ENCODE data around the gene LGALS4.

DNA sequence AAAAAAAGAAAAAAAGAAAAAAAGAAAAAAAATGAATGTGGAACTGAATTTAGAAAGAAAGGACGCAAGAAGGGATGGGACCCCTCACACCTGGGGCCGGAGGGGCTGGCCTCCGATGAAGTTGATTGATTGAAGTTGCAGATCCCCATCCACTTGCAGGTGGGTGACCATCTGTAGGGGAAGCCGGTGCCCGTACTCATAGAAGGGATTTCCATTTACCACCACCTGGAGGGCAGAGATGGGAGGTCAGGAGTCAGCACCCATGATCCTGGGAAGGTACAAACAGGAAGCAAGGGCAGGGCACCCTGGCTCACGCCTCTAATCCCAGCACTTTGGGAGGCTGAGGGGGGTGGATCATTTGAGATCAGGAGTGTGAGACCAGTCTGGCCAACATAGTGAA is 6.4 kb downstream of the LGALS4 start:
- TF ChIP-seq EZH2 (IDR thresholded peaks at IDR 0.05; ENCODE audit: borderline replicate concordance, low read length), result no peak
- TF ChIP-seq, protein P1, sequence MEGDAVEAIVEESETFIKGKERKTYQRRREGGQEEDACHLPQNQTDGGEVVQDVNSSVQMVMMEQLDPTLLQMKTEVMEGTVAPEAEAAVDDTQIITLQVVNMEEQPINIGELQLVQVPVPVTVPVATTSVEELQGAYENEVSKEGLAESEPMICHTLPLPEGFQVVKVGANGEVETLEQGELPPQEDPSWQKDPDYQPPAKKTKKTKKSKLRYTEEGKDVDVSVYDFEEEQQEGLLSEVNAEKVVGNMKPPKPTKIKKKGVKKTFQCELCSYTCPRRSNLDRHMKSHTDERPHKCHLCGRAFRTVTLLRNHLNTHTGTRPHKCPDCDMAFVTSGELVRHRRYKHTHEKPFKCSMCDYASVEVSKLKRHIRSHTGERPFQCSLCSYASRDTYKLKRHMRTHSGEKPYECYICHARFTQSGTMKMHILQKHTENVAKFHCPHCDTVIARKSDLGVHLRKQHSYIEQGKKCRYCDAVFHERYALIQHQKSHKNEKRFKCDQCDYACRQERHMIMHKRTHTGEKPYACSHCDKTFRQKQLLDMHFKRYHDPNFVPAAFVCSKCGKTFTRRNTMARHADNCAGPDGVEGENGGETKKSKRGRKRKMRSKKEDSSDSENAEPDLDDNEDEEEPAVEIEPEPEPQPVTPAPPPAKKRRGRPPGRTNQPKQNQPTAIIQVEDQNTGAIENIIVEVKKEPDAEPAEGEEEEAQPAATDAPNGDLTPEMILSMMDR (conservative IDR thresholded peaks at IDR 0.05 in 1 of 2, IDR thresholded peaks at IDR 0.05 in 1 of 2; ENCODE audit: extremely low read depth in 1 of 2, insufficient read depth in 1 of 2, low read depth in 1 of 2, low read length in 2 of 2), result no peak
